ENCODE measurements around the gene FAM89A.

- TF ChIP-seq, protein P1, sequence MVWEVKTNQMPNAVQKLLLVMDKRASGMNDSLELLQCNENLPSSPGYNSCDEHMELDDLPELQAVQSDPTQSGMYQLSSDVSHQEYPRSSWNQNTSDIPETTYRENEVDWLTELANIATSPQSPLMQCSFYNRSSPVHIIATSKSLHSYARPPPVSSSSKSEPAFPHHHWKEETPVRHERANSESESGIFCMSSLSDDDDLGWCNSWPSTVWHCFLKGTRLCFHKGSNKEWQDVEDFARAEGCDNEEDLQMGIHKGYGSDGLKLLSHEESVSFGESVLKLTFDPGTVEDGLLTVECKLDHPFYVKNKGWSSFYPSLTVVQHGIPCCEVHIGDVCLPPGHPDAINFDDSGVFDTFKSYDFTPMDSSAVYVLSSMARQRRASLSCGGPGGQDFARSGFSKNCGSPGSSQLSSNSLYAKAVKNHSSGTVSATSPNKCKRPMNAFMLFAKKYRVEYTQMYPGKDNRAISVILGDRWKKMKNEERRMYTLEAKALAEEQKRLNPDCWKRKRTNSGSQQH (CRISPR knock-in tag; IDR thresholded peaks at IDR 0.05): no peak
- TF ChIP-seq ZNF740 (CRISPR knock-in tag; IDR thresholded peaks at IDR 0.05) (no peak), ZNF740 (tag; IDR thresholded peaks at IDR 0.05) (no peak)
Observed at GRCh38 chr1:231069333-231069732, 29.3 kb upstream of the FAM89A start.

All from K562 (cell line).